GM23338 (cell line): ENCODE measurements around the gene MICAL2. TPM values are rescaled to one million over a fixed set of nuclear protein-coding genes. Genes with fewer than 3 reads are reported as not detected.

Source experiments
- EZH2 ChIP-seq: fragments of 200-600 bp; sonication (generic); IDR thresholded peaks from one replicate; pipeline ENCODE4 v1.8.0; 2017; ENCODE audit warnings: antibody characterized with exemption, mild to moderate bottlenecking, low read depth; ENCODE audit not compliant: unreplicated experiment
- EZH2phosphoT487 ChIP-seq: fragments of 200-600 bp; sonication (generic); IDR thresholded peaks from one replicate; pipeline ENCODE4 v1.8.1; 2018; ENCODE audit warnings: antibody characterized with exemption; ENCODE audit not compliant: unreplicated experiment
- JUNB ChIP-seq: IDR thresholded peaks from one replicate; pipeline ENCODE4 v1.6.1; 2016; ENCODE audit warnings: antibody characterized with exemption; ENCODE audit not compliant: unreplicated experiment
- NANOG ChIP-seq: IDR thresholded peaks from 2 replicates; pipeline ENCODE4 v1.6.1; 2016; ENCODE audit warnings: antibody characterized with exemption, borderline replicate concordance
- POLR2AphosphoS5 ChIP-seq: IDR thresholded peaks from 2 replicates; pipeline ENCODE4 v1.6.1; 2016; ENCODE audit warnings: antibody characterized with exemption, low read depth
- ZNF331 ChIP-seq: fragments of 250-450 bp; sonication (Bioruptor Pico); IDR thresholded peaks from 2 replicates; pipeline ENCODE4 v1.5.0; 2020; ENCODE audit warnings: low read depth, mild to moderate bottlenecking, moderate library complexity
- polyA plus RNA-seq: library from polyadenylated mRNA; unstranded; fragments of >200 nt; fragmentation: Nextera tagmentation; extraction: Ambion mirVana; gene quantifications from 2 replicates; pipeline ENCODE4 v1.2.1, GENCODE V29; 2016
- total RNA-seq: library from RNA; depleted of rRNA; stranded (reverse); fragments of >200 nt; shearing (Covaris generic); gene quantifications from 2 replicates; pipeline ENCODE4 v1.2.3, GENCODE V29; 2014
- TF ChIP-seq, protein P1 (sequence below): fragments of 250-450 bp; sonication (Bioruptor Pico); IDR thresholded peaks from 2 replicates; pipeline ENCODE4 v1.5.0; 2020; ENCODE audit warnings: mild to moderate bottlenecking, moderate library complexity
- TF ChIP-seq, protein P2 (sequence below), 2 experiments: fragments of 200-600 bp in 1 of 2; sonication (generic) in 1 of 2; conservative IDR thresholded peaks; 2 replicates each; pipeline versions ENCODE4 v1.5.1 to v1.6.1; 2016 to 2017; ENCODE audit warnings: antibody characterized with exemption in 2 of 2, low read depth in 2 of 2, mild to moderate bottlenecking in 2 of 2, moderate library complexity in 1 of 2
- TF ChIP-seq, protein P3 (sequence below): IDR thresholded peaks from one replicate; pipeline ENCODE4 v1.6.1; 2018; ENCODE audit warnings: antibody characterized with exemption; ENCODE audit not compliant: unreplicated experiment

Gene MICAL2
- total and polyA plus RNA-seq, 2 experiments from 2014 or later: 0.66 to 1.4 TPM

DNA sequence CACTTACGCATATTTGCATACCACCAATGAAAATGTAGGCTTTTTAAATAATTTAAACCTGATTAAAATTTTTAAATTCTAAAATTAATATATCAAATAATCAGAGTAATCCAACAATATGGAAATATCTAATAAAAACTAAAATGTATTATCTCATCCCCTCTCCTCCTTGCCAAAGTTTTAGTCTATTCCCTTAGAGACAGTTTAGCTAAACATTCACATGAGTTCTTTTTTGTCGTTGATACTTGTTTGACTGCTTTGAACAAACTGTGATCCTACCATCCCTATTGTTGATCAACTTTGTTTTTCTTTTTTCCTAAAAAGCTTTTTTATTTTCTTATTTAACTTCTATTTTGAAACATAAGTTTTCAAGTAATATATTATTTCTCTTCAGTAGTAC lies 185.6 kb downstream of the MICAL2 start (continued):
- TF ChIP-seq, protein P1, sequence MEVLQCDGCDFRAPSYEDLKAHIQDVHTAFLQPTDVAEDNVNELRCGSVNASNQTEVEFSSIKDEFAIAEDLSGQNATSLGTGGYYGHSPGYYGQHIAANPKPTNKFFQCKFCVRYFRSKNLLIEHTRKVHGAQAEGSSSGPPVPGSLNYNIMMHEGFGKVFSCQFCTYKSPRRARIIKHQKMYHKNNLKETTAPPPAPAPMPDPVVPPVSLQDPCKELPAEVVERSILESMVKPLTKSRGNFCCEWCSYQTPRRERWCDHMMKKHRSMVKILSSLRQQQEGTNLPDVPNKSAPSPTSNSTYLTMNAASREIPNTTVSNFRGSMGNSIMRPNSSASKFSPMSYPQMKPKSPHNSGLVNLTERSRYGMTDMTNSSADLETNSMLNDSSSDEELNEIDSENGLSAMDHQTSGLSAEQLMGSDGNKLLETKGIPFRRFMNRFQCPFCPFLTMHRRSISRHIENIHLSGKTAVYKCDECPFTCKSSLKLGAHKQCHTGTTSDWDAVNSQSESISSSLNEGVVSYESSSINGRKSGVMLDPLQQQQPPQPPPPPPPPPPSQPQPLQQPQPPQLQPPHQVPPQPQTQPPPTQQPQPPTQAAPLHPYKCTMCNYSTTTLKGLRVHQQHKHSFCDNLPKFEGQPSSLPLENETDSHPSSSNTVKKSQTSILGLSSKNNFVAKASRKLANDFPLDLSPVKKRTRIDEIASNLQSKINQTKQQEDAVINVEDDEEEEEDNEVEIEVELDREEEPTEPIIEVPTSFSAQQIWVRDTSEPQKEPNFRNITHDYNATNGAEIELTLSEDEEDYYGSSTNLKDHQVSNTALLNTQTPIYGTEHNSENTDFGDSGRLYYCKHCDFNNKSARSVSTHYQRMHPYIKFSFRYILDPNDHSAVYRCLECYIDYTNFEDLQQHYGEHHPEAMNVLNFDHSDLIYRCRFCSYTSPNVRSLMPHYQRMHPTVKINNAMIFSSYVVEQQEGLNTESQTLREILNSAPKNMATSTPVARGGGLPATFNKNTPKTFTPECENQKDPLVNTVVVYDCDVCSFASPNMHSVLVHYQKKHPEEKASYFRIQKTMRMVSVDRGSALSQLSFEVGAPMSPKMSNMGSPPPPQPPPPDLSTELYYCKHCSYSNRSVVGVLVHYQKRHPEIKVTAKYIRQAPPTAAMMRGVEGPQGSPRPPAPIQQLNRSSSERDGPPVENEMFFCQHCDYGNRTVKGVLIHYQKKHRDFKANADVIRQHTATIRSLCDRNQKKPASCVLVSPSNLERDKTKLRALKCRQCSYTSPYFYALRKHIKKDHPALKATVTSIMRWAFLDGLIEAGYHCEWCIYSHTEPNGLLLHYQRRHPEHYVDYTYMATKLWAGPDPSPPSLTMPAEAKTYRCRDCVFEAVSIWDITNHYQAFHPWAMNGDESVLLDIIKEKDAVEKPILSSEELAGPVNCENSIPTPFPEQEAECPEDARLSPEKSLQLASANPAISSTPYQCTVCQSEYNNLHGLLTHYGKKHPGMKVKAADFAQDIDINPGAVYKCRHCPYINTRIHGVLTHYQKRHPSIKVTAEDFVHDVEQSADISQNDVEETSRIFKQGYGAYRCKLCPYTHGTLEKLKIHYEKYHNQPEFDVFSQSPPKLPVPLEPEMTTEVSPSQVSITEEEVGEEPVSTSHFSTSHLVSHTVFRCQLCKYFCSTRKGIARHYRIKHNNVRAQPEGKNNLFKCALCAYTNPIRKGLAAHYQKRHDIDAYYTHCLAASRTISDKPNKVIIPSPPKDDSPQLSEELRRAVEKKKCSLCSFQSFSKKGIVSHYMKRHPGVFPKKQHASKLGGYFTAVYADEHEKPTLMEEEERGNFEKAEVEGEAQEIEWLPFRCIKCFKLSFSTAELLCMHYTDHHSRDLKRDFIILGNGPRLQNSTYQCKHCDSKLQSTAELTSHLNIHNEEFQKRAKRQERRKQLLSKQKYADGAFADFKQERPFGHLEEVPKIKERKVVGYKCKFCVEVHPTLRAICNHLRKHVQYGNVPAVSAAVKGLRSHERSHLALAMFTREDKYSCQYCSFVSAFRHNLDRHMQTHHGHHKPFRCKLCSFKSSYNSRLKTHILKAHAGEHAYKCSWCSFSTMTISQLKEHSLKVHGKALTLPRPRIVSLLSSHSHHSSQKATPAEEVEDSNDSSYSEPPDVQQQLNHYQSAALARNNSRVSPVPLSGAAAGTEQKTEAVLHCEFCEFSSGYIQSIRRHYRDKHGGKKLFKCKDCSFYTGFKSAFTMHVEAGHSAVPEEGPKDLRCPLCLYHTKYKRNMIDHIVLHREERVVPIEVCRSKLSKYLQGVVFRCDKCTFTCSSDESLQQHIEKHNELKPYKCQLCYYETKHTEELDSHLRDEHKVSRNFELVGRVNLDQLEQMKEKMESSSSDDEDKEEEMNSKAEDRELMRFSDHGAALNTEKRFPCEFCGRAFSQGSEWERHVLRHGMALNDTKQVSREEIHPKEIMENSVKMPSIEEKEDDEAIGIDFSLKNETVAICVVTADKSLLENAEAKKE: no peak
- TF ChIP-seq ZNF331 (CRISPR knock-in tag) (no peak), EZH2 (no peak), EZH2phosphoT487 (no peak), JUNB (no peak), POLR2AphosphoS5 (no peak), NANOG (no peak)
- TF ChIP-seq, protein P2, sequence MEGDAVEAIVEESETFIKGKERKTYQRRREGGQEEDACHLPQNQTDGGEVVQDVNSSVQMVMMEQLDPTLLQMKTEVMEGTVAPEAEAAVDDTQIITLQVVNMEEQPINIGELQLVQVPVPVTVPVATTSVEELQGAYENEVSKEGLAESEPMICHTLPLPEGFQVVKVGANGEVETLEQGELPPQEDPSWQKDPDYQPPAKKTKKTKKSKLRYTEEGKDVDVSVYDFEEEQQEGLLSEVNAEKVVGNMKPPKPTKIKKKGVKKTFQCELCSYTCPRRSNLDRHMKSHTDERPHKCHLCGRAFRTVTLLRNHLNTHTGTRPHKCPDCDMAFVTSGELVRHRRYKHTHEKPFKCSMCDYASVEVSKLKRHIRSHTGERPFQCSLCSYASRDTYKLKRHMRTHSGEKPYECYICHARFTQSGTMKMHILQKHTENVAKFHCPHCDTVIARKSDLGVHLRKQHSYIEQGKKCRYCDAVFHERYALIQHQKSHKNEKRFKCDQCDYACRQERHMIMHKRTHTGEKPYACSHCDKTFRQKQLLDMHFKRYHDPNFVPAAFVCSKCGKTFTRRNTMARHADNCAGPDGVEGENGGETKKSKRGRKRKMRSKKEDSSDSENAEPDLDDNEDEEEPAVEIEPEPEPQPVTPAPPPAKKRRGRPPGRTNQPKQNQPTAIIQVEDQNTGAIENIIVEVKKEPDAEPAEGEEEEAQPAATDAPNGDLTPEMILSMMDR (conservative IDR thresholded peaks at IDR 0.05; ENCODE audit: low read depth in 2 of 2): no peak
- TF ChIP-seq, protein P3, sequence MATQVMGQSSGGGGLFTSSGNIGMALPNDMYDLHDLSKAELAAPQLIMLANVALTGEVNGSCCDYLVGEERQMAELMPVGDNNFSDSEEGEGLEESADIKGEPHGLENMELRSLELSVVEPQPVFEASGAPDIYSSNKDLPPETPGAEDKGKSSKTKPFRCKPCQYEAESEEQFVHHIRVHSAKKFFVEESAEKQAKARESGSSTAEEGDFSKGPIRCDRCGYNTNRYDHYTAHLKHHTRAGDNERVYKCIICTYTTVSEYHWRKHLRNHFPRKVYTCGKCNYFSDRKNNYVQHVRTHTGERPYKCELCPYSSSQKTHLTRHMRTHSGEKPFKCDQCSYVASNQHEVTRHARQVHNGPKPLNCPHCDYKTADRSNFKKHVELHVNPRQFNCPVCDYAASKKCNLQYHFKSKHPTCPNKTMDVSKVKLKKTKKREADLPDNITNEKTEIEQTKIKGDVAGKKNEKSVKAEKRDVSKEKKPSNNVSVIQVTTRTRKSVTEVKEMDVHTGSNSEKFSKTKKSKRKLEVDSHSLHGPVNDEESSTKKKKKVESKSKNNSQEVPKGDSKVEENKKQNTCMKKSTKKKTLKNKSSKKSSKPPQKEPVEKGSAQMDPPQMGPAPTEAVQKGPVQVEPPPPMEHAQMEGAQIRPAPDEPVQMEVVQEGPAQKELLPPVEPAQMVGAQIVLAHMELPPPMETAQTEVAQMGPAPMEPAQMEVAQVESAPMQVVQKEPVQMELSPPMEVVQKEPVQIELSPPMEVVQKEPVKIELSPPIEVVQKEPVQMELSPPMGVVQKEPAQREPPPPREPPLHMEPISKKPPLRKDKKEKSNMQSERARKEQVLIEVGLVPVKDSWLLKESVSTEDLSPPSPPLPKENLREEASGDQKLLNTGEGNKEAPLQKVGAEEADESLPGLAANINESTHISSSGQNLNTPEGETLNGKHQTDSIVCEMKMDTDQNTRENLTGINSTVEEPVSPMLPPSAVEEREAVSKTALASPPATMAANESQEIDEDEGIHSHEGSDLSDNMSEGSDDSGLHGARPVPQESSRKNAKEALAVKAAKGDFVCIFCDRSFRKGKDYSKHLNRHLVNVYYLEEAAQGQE: no peak
